GF-D8 (cell line): Measurements from ENCODE around the gene STK10.

Experiments
- DNase-seq: peaks from one replicate; lab custom pipeline; 2025; lab: John Stamatoyannopoulos, UW

STK10 gene

DNA sequence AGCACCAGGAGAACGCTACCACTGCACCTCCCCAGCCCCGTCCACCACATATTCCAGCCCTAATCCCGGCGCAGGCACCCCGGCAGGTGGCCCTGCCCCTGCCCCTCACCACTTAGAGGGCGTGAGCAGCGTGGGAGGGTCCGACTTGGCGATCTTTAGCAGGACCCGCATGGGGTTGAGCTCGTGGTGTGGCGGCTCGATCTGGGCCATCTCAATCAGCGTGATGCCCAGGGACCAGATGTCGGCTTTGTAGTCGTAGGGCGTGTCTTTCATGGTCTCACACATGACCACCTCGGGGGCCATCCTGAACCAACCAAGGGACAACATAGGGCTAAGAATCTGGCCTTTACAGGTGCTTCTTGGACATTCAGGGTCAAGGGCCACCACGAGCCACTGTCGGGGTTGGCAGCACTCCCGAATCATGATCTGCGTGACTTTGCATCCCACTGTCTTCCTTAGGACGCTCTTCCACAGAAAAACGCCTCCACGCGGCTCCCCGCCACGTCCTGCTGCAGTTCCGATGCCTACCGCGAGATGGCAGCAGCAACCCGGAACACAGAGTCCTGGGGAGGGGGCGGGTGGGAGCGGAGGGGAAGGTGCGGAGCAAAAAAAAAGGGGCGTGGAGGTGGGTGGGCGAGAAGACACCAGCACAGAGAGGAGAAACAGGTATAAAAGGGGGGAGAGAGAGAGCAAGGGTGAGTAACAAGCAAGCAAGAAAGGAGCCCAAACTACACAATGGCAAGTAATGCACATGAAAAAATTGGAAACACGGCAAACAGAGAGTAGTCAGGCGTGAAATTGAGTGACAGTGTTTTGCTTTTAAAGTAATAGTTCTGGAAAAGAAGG lies 81.3 kb downstream of the STK10 start:
- DNase-seq = no peak

- DNase-seq = no peak
Measured at GRCh38 chr5:172105811-172106210, 82.2 kb downstream of the STK10 start.

DNA sequence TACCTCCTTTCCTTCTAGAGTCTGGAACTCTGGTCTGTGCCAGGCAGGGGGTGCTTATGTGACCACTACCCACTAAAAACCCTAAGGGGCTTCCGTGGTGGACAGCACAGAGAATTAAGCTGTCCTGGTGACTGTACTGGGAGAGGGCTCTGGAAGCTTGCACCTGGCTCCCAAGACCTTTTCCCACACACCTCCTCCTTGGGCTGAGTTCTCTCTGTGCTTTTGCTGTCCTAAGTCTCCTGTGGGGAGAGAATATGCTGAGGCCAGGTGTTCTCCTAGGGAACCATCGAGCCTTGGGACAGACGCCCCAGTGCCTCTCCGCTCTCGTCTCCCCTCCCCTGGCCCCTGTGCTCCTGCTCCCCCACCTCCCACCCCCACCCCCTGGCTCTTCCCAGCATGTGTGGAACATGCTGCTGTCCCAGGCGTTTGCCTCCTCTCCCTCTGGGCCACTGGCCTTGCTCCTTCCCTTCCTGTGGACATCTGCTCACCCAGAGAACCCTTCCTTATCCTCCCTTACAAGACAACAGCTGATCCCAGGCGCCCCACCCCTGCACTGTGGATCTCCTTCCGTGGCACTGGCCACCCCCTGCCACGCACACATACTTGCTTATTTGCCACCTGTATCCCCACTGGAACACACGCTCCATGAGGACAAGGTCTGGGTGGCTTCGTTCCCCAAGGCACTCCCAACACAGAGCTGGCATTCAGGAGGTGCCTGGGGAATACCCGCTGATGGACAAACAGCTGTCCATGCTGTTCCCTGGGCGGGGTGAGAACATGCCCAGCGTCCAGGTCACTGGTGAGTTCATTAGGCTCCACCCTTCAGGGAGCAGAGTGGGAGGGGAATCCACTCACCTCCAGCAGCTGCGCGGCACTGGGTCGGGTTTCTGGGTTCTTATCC lies 83.0 kb downstream of the STK10 start:
- DNase-seq = no peak

DNA sequence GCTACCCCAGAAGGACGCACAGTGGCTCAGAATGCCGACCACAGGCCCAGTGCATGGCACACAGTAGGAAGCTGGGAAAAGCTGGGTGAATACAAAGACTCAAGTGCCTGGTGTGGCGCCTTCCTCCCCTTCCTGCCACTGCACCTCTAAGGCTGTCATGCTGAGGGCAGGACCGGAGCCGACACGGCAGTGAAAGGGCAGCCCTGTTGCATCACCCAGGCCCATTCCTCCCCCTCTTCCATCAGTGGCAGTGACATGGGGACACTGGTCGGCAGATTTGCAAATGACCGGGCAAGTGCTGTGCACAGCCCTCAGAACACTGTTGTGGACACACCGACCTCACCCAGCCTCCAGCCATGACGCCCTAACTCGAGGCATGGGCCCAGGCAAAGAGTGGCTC lies 84.0 kb downstream of the STK10 start:
- no peak for DNase-seq

- no peak for DNase-seq
Measured at GRCh38 chr5:172102913-172103626, 85.0 kb downstream of the STK10 start.

GRCh38 chr5:172102218-172102870 lies 85.7 kb downstream of the STK10 start:
- DNase-seq = no peak

DNA sequence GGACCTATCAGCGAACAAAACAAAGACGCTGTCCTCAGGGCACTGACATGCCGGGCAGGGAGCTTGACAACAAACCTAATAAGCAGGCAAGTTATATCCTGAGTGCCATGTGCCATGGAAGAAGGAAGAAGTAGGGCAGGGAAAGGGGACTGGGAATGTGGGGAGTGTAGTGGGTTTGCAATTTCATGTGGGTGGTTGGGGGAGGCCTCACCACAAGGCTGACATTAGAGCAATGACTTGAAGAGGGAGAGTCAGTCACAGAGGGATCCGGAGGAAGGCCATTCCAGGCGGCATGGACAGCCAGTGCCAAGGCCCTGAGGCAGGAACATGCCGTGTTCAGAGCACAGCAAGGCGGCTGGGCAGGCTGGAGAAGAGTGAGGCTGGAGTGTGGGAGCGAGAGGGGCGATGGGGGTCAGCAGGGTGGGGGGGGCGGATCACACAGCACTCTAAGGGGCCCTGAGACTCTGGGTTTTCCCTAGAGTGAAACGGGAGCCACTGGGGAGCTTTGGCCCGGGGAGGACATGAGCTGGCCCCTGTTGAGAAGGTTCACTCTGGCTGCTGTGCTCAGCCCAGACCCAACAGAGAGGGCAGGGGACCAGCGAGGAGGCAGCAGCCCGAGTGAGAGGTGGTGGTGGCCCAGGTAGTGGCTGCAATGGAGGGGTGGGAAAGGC lies 86.3 kb downstream of the STK10 start:
- no peak for DNase-seq

GRCh38 chr5:172098883-172099282 lies 89.1 kb downstream of the STK10 start:
- DNase-seq = no peak

DNA sequence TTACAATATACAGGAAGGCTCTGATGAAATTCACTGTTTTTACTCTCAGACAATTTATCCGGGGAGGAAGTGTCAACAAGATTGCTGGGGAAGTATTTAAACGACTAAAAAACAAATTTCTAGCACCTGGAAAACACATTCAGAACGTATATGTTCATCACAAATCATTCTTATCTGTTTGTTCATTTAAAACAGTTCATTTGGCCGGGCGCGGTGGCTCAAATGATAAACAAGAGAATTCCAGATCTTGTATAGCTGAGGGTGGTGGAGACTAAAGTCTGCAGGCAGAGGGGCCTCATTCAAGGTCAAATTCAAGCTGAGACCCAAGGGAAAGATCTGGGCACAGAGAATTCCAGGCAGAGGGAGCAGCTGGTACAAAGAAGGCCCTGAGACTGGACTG lies 90.0 kb downstream of the STK10 start:
- DNase-seq = no peak

DNA sequence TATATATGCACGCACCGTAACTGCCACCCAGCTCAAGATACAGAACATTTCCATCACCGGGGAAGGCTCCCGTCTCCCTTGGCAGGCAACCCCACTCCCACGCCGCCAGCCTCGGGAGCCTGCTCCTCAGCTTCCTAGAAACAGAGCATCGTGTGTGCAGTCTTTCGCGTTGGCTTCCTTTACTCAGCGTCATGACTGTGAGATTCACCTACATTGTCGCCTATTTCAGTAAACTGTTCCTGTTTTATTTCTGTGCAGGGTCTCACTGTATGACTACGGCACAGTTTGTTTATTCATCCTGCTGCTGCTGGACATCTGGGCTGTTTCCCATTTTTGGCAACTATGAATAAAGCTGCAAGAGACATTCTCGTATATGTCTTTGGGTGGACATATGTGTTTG lies 90.7 kb downstream of the STK10 start:
- DNase-seq = no peak

DNA sequence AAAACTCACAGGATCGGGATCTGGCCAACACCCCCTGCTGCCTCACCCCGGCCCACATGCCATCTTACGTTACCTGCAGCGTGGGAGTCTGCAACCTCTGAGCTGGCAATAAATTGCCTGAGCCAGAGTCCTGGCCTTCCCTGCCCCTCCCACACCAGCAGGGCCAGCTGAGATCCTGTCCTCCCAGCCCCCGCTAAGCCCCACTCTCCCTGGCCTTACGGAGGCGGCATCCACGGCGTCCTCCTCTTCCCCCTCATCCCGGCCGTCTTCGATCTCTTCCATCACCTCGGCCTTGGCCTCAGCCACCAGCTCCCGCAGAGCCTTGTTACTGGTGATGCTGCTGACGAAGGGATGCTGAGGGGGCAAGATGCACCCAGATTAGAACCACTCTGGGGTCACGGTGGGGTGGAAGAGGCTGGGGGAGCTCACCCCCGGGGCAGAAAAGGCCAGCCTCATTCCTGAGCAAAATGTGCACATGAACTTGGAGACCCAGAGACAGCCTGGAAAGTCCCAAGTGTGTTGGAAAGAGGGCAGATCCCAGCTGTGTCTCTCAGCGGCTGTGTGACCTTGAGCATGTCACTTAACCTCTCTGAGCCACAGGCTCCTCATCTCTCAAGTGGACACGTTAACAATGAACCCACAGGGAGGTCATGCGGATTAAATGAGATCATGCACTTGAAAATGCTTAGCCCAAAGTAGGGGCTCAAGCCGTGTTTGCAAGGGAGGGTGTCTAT lies 91.7 kb downstream of the STK10 start:
- no peak for DNase-seq

DNA sequence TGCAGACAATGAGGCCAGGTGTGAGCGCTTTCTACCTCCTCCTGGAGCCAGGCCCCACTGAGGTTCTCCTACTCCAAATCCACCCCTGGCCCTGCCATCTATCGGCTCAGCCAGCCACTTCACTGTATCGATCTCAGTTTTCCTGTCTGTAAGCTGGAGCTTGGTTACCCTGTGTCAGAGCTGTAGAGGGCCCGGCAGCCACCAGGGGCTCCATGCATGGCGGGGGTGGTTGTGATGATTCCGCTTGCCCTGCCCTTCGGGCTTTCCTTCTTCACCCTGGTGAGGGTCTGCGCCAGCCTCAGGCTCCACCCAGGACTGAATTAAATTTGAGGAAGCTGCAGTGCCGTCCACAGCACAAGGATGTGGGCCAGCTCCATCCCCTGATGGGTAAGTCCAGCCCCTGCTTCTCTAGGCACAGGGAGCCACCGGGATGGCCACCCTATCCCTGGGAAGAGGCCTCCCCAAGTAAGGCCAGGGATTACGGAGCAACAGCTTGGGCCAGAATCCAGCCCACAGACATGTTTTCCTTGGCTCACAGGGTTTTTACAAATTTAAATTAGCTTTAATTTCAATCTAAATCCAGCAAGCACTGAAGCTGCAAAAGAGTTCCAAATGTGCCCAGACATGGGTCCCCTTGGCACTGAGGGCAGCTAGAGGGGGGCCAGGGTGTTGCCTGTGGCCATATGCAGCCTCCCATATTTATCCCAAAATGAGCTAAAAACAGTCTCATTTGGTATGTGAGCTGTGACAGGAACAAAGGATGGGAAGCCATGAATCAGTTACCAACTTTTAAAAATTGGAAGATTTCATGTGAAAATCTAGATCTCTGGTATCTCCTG lies 92.4 kb downstream of the STK10 start:
- no peak for DNase-seq

GRCh38 chr5:172093965-172094364 lies 94.1 kb downstream of the STK10 start:
- DNase-seq = no peak

DNA sequence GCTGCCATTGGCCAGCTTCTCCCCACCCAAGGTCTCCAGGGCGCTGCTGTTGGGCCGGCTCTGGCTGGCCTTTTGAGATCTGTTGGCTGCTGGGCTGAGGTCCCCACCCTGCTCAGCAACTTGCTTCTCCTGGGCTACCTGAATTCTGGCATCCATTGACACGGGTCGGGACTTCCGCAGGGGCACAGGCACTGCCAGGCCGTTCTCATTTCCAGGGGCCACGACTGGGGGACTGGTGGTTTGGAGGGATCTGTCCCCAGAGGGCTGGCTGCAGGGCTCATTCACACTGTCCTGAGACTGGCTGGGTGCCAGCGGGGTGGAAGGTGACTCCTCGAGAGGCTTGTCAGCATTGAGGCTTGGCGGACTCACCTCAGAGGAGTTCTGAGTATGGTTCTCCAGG lies 94.5 kb downstream of the STK10 start:
- no peak for DNase-seq

DNA sequence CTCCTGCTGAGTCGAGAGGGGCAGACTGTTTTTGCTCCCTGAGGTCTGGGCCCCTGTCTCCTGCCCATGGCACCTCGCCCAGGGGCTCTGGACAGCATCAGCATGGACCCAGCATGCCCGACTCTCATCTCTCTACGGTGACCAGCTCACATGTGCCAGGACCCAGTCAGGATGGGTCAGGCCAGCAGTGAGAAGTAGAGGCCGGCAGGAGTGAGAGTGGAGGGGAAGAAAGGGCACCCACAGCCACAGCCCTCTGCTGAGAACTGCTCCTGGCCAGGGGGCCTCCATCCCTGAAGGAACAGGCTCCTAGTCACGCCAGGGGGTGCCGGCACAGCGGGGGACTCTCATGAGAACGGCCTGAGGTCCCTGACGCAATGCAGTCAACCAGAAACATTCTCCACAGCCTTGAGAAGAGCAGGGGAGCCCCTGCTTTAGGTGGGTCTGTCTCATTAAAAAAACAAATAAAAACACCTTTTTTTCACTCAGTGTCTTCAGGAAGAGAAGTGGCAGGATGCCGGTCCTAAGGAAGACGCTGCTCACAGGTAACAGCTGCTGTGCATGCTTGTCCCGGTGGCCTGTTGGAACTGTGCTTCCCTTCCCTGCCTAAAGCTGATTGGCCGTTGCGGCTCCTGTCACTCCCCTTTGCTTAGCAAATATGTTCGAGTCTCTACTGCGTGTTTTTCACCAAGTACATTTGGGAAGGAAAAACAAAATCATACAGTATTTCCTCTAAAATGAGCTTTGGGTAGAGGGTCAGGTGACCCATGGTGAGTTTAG lies 95.9 kb downstream of the STK10 start:
- no peak for DNase-seq

GRCh38 chr5:172090976-172091547 lies 97.0 kb downstream of the STK10 start:
- no peak for DNase-seq

- no peak for DNase-seq
Measured at GRCh38 chr5:172089298-172090117, 98.5 kb downstream of the STK10 start.

DNA sequence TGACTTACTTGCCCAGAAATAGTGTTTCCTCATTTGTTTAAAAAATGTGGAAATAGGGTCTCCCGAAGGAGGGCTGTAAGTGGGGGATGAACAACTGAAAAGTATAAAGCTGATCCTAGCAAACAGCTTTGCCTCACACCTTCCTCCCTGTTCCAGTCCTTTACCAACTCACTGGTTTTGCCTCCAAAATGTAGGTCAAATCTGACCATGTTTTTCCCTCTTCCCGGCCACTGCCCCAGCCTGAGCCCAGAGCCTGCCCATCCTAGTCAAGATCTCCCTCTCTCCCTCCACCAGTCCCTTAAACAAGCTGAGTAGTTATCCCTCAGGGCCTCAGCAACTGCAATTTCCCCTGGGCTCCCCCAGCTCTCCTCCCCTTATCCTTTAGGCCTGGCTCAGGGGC lies 99.2 kb downstream of the STK10 start:
- DNase-seq = no peak
